Endometrial microvascular endothelial cells (primary cell): ENCODE measurements around the gene EOGT. TPM values are rescaled to one million over a fixed set of nuclear protein-coding genes. Genes with fewer than 3 reads are reported as not detected.

Source experiments
- in situ Hi-C: cut with HindIII; loops from 2 replicates; pipeline ENCODE4 v1.10.0; 2017; ENCODE audit warnings: low sequenced_read_pairs, low pct_unique_long_range_greater_than_20kb; ENCODE audit errors: inconsistent ontology term
- total RNA-seq: library from RNA; depleted of rRNA; stranded (reverse); fragments of >200 nt; gene quantifications from one replicate; pipeline ENCODE4 v1.2.3, GENCODE V29; 2015; ENCODE audit errors: inconsistent ontology term

EOGT gene
- total RNA-seq = 103 TPM

DNA sequence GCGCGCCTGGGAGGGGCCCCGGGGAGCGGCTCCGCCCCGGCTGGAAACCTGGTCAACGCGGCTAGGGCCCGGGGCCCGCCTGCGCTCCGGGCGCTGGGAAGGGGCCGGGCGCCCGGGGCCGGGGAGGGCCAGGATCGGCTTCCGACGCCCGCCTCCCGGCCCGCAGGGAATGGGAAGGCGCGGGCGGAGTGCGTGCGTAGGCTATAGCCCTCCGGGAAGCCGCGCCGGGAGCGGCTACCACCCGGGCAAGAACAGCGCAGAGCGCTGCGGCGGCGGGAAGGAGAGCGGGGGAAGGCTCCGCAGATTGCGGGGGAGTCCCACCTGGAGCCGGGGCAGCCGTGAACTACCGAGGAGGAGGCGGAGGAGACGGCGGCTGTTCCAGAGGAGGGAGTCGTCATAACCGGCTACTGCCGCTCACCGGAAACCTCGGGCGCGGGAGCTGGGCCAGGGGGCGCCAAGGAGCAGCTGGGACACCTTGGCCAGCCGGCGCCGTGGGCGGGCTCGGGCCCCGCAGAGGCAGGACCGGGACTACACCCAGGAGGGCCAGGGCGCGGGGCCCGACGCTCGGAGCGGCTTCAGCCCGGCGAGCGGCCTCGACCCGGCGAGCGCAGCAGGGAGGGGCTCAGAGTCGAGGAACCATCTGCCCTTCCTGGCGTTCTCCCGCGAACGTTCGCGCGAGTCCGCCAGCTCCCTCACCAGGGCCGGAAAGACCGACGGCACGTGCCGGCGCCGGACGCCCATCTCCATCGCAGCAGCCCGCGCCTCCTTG, at the start of gene EOGT:
TSS of gene EOGT (minus strand) at position 432 of the 769 bp plus-strand sequence. CDS start 3,838 bp downstream, outside the sequence.
- in situ Hi-C loops = no loop called here

DNA sequence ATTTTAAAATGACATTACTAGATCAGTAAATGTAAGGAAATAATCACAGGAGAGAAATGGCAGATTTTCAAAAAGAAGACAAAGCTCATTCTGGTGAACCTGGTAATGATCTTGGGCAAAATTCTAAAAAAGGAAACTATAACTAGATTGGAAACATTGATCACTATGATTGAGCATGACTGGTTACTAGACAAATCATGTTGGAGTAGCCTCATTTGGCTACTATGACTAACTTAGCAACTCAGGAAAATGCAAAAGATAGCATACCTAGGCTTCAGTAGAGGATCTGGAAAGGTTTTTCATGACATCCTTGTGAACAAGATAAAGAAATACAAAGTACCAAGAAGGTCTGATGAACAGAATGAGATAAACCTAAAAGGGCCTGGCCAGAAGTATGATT, 46.2 kb upstream of the EOGT start:
- in situ Hi-C loops = no loop called here

DNA sequence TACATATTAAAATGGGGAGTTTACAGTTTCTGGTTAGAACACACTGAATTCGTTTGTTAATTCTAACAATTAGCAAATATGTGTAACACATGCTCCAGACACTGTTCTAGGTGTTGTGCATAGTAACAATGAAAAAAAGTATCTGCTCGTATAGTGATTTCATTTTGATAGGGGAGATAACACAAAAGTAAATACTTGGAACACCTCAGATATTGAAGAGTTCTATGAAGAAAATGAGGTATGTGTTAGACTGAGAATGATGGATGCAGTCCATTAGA, 45.4 kb upstream of the EOGT start:
- in situ Hi-C loops = no loop called here

DNA sequence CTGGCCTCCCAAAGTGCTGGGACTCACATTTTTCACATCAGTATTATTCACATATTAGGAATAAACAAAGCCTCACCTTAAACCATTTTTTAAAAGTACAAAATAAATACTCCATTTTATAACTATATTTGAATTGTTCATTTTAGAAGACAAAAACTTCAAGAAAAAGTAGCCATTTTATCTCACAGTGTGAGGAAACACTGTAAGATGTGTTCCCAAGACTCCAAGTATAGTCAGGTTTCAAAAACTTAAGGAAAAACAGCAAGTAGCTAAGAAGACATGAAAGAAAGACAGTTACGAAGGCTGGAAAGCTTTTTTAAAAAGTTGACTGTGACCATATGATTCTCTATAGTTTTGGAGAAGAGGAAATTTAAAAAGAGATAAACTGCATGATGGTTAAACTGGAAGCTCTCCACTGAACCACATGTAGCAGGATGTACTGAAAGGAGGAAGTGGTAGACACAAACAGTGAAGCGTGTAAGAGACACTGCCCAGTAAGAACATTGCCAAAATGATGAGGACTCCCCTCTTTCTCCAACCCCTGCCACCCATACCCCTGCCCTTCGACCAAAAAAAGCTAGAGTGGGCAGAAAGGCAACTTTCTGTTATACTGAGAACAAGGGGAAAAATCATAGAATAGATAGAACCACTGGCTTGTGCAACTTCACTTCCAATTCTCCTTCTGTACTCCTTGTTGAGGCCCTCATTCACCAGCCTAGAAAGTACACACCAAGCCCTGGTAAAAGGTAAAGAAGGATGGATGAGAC, 44.9 kb upstream of the EOGT start:
- in situ Hi-C loops = no loop called here

DNA sequence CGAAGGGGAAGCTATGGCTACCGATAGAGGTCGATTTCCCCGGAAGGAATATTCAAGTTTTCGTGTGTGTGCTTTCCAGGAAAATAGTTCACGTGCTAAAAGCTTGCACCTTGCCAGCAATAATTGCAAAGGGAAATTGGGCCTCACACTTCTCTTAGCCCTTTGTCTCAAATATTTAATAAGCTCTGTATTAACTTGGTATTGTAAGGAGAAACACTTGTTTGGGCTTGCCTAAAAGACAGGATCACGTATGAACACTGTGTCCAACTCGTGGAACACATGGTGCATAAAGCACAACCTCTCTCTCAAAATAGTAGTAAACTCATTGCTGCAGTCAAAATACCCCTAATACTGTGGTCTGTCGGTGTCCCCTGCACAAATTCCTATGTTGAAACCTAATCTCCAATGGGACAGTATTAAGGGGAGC, 39.0 kb upstream of the EOGT start:
- in situ Hi-C loops = no loop called here

DNA sequence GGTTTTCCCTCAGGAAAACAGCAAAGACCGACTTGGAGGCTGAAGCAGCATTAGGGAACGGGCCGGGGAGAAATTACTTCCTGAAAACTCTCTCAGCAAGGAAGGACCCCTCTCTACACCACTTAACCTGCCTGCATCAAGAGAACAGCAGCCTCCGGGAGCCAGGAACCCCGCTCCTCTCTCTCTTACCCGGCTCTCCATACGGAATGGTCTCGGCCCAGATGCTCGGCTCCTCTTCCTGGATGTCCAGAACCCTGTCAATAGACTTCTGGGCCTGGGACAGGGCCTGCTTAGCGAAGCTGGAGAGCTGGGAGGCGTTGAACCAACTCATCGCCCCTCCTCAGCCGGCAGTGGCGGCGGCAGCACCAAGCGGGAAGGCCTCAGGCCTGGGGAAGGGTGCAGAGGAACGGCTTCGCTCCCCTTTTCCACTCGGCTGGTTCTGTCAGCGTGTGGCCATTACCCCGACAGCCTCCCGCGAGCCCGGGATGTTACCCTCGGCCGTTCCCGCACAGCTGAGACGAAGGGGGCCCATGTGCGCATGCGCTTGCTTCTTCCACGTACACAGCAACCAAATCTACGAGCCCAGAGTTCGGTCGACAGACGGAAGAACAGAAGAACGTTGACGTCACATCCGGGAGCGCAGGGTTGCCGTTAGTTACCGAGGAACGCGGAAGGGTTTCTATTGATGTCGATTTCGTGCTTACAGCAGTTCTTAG, 38.4 kb upstream of the EOGT start, which contains the start of gene TMF1:
TSS of gene TMF1 (minus strand) at position 578 of the 716 bp plus-strand sequence. CDS start at position 331, 247 bp downstream.
- in situ Hi-C loops = no loop called here

DNA sequence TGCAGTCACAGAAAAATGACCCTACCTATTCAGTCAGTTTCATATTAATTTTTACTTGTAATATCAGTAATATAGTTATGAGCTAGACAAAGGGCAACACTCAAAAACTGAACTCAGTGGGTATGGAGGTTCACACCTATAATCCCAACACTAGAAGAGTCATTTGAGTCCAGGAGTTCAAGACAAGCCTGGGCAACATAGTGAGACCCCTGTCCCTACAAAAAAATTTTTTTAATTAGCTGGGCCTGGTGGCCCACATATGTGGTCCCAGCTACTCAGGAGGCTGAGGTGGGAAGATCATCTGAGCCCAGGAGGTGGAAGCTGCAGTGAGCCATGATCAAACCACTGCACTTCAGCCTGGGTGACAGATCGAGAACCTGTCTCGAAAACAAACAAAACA, 35.5 kb upstream of the EOGT start:
- in situ Hi-C loops = no loop called here

DNA sequence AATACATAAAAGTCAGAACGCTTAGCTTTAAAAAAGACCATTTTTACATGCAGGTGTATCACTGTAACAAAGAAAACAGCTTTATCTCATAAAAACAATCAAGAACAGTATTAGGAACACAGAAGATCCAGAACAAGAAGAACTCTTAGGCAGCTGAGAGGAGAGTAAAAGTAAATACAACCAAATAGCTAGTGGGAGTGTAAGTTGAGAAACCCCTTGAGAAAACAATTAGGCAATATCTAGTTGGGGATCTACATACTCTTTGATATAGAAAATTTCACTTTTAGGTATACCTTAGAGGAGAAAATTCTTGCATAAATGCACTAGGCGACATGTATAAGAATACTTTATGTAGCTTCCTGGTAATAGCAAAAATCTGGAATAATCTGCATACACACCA, 31.1 kb upstream of the EOGT start:
- in situ Hi-C loops = no loop called here

DNA sequence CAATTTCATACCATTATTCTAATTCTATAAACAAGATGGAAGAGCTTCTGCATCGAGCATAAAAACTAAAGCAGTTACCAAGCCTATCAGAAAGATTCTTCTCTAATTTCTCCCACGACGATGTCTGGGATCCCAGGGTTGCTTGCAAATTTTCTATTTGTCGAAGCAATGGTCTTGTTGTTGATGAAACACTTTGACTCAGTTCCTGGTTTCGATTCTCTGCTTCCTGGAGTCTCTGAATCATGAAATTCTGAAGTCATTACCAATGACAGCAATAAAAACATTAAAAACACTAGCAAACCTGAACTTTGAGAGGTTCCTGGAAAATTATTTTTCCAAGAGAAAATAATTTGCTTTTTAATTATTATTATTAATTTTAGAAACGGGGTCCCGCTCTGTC, 20.0 kb upstream of the EOGT start:
- in situ Hi-C loops = no loop called here

DNA sequence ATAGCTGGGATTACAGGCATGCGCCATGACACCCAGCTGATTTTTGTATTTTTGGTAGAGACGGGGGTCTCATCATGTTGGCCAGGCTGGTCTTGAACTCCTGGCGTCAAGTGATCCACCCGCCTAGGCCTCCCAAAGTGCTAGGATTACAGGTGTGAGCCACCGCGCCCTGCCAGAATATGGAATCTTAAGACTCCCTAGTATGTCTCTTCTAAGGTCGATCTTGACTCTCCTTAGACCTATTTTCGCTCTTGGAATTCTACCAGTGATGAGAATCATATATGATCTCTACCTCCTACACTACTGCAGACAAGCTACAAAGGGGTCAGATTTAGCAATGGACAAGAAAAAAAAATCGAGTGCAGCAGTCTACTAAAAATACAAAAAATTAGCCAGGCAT, 19.3 kb upstream of the EOGT start:
- in situ Hi-C loops = no loop called here

DNA sequence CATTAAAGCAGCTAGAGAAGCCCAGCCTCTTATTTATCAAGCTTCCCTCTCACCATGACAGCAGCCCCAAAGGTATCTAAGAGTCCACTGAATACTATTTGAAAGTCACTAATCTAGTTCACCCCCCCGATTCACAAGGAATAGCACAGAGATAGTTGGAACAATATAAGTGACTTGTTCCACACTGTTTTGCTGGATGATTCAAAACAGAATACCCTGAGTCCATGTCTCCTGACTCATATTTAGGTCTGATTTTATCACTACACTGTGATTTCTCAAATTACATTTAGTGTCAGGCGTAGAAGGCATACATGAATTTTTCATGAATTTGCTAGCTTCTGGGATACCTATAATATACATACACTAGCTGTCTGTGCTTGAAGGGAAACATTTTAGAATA, 18.7 kb upstream of the EOGT start:
- in situ Hi-C loops = no loop called here

DNA sequence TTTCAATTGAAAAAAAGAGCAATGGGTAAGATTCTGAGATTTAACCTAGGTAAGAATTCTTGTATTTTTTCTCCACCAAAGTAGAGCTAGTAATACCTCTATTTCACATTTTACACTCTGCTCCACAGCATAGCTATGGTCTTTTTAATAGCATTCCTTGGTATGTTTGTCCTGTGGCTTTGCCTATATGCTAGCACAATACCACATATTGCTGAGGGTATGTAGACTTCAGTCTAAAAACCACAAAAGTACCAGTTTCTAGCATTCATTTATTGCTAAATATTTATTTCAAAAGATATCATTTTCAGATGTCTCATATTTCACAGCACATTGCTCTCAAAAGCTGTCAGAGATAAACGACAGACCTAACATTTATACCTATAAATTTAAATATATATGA, 18.2 kb upstream of the EOGT start:
- in situ Hi-C loops = no loop called here

DNA sequence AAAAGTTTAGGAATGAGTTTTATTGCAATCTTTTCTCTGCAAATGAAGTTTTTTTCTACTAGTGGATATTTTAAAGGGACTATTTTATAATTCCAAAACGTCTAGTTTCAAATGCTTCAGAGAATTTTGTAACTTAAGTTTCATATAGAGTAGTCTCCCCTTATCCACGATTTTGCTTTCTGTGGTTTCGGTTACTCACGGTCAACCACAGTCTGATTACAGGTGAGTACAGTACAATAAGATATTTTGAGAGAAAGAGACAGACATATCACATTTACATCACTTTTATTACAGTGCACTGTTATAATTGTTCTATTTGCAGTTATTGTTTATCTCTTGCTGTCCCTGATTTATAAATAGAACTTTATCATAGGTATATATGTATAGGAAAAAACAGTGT, 7.4 kb upstream of the EOGT start:
- in situ Hi-C loops = no loop called here

DNA sequence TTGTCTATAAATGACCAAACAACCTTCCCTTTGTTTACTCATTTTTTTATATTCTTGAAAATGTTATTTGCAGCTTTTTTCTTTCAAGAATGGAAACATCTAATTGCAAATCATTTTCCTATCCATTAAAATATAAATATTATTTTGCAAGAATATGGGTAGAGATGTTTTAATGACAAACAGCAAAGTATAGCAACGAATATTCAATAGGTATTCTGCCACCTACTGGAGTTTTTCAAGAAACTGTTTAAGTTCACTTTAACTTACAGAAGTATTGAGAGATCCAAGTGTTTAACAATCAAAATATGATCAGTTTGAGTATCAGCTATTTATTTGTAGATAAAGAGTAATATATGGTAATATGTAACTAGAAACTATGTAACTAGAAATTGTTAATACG, 6.9 kb upstream of the EOGT start:
- in situ Hi-C loops = no loop called here

DNA sequence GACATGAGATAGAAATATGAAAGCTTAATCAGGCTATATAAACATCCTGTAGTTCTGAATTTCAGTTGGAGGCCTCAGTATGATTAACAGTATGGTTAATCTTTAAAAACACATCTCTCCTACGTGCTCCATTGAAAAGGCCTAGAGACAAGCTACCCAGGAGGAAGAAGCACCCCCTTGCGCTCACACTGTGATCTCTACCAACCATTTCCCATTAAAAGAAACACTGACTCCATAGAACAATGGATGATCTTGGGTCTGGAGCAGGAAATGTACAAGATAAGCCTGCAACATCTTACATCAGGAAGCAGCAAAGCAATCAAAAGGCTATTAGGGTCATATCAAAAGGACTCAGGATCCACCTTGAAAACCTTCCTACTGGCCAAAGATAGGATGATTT, 3.4 kb upstream of the EOGT start:
- in situ Hi-C loops = no loop called here

DNA sequence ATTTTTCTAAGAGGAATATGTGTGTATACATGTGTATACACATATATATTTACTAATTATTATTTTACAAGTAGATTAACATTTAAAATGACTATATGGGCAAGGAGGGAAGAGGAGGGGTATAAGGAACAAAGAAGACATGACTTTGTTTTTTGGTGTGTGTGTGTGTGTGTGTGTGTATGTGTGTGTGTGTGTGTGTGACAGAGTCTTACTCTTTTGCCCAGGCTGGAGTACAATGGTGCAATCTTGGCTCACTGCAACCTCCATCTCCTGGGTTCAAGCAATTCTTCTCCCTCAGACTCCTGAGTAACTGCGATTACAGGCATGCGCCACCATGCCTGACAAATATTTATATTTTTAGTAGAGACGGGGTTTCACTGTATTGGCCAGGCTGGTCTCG, 2.6 kb upstream of the EOGT start:
- in situ Hi-C loops = no loop called here

DNA sequence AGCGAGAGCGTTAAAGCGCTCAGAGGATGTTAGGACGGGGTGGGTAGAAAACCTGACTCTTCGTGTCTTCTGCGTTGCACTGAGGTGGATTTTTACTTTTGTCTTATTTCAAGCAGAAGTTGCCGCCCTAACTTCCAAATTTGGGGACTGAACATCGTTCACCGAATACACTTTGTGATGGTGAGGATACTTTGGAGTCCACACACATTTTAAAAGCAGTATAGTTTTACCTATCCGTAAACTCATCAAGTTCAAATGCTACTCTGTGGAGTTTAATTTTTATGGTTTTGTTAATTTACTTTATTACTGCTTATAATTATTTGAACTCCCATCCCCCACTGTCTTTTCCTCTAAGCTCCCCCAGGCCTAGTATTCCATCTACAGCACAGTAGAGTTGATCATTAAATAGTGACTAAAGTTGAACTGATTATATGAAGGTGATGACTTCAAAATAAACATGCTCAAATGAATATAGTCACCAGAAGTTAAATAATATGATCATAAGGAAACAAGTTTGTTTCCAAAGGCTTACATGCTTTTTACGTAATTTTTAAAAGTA, 617 bp upstream of the EOGT start:
- in situ Hi-C loops = no loop called here

DNA sequence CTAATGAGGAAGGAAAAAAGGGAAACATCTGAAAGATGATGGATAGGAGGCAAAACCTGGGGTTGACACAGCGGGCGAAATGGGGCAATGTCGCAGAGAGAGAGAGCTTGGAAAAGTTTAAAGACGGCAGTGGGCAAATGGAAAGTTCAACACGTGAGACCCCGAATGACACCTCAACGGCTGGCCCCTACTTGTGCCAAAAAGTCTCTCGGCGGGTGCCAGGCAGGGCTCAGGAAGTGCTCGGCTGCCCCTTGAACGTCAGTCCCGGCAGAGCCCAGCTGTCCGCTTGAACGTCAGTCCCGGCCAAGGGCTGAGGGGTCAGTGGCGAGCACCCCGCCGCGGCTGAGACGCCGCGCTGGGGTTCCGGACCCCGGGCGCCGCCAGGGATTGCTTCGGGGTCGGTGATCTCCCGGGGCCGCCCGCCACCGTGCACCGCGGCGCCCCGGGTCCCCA, 658 bp downstream of the EOGT start:
- in situ Hi-C loops = no loop called here

DNA sequence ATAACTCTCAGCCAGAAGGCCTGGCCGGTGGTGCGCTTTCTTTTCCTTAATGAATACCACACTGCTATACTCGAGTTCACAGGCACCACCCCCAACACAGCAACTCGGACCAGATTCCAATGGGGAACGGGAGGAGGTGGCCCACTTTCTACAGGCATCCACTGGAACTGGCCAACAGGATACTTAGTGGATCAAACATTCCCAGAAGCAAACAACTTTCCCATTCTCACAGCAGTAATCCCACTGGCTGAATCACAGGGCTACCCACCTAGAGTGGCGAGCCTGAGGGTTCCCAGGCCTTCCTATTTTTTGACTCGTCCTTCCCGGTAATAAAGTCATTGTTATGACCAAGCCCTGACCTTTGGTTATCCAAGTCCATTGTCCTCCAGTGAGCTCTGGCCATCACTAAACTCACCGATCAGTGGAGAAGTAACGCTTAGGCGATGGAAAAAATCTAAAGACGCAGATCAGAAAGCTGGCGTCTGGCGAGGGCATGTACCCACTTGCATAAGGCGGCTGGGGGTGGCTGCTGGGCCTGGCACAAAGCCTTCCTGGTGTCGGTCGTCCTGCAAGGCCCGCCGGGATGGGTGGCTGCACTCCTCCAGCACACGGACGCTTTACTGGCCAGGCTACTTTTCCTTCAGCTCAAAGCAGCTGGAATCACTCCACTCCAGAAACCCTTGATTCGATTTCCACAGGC, 1.2 kb downstream of the EOGT start:
- in situ Hi-C loops = no loop called here
